ENCODE results near the gene FAM234A.

The FAM234A gene

DNA sequence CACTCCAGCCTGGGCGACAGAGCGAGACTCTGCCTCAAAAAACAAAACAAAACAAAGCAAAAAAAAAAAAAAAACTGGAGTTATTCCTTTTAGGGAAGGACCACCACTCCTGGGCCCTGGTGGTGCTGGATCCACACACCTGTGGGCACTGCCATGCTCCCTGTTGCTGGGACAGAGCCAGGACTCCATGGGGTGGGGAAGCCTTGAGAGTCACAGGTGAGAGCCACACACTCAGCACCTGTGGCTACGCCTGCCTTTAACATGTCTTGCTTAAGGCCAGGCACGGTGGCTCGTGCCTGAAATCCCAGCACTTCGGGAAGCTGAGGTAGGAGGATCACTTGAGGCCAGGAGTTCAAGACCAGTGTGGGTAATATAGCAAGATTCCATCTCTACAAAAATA, 66.6 kb downstream of the FAM234A start:
- no peak for DNase-seq (ENCODE audit: low spot score)

DNA sequence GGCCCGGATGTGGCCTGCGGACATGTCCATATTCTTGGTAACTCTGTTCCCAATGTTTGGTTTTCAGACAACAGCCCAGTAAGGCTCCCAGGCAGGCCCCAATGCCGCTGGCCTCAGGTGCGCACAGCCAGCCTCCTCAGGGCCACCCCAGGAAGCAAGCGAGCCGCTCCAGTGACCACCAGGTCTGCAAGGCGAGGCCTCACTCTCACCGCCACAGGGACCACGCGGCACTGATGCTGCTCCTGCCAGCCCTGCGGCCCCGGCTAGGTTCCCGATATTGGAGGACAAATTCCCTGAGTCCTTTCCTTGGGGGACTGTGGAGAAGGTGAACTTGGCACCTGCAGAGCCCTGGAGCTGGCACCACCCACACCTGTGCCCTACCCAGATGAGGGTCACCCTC, 67.3 kb downstream of the FAM234A start:
- DNase-seq (ENCODE audit: low spot score) = no peak

DNA sequence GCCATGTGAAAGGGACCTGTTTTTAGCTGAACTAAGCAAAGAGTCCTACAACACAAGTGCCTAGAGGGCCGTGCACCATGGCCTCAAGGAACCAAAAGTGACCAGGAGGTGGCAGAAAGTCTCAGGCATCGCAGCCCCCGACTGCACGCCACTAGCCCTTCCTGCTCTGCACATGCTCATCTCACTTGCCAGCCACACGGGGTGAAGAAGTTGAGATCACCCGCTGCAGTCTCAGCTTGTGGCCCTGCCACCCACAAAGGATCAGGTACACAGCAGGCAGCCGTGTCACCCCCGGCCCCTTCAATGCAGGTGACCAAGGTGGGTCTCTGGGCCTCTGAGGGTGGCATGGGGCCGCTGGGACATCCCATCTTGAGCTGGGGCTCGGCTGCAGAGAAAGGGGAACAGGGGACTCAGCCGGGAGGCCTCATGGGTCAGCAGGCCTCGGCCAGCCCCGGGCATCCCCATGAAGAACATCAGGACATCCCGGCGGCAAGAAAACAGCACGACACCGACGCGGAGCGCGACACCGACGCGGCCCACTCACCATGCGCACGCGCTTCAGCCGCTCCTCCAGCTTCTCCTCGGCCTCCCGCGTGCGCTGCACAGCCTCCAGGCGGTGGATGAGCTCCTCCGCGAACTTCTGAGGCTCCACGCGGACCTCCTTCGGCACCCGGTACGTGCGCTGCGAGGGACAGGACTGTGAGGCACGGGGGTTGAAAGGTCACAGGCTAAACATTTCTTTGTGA, 69.3 kb downstream of the FAM234A start:
- no peak for DNase-seq (ENCODE audit: low spot score)

DNA sequence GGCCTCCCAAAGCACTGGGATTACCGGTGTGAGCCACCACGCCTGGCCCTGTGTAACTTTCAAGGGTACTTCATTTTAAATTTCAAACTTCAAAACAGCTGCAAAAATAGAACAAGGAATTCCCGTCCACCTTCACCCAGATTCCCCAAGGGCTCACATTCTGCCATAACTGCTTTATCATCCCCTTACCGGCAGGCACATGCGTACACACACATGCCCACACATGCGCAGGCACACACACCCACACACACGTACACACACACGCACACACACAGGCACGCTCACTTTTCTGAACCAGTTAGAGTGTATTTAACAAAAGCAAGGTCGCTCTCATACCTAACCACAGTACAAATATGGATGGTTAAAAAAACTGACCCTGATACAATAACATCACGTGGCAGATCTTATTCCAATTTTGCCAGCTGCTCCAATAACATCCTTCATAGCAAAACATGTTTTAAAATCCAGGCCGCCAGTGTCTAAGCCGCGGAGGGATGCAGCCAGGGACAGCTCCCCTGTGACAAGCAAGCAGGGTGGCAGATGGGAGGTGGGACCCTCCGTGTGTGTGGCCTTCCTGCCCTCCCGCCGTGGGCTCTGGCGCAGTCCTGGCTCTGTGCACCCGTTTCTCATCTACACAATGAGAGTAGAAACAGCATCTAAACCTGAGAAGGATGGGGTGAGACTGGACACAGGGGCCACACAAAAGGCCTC, 71.5 kb downstream of the FAM234A start:
- no peak for DNase-seq (ENCODE audit: low spot score)

DNA sequence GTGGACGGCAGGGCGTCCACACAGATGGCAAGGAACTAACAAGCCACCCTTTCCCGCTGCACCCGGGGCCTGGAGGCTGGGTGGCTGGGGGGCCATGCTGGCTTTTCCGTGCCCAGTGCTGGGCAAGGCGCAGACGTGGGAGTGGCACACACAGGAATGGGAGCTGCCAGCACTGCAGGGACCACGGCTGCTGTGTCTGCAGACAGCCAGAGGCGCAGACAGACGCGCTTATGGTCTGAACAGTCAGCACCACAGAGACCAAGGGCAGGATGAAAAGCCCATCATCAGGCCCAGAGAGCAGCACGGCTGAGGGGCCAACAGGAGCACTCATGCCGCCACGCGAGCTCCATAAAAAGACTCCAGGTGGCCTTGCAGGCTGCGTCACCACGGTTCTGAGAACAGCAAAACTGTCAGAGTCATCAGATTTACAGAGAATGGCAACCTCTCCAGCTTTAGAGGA, 72.3 kb downstream of the FAM234A start:
- no peak for DNase-seq (ENCODE audit: low spot score)

DNA sequence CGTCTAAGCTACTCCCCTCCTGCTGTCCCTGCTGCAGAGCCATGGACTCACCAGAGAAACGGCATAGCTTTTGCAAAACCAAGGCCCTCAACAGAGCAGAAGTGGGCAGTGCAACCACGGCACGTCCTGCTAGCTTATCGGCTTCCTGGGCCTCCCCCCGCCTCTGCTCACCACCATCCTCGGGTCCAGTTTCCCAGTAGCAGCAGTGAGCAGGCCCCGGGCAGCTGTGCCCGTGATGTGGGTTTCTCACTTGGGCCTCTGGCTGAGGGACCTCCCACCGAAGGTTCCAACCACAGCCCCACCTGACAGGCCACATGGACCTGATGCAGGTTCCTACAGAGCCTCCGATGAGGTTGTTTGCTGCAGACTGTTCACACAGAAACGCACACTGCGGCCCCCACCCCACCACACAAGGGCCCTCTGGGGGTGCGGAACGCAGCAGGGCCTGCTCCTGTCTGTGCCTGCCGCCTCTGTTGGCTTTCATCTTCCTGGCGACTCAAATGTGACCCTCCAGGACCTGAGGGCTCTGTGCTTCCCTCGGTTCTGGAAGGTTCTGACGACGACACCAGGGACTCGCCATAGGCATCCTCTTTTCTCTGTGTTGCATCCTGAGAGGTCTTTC, 73.2 kb downstream of the FAM234A start:
- no peak for DNase-seq (ENCODE audit: low spot score)

DNA sequence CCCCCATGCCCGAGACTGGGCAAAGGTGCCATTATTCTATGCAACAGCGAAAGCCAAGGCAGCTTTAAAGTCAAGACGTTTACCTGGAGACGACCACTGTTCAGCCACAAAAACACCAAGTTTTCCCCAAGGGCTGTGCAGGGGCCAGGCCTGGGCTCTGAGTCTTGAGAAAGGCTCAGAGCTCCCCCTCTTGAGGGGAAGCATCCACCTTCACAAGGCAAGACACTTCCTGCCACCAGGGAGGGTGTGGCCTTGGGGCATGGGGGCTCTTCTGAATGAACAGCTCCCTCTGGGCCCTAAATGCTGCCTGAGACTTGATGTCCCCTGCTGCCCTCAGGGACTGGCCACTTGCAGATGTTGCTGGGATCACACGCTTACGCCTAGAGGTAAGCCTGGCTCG, 74.9 kb downstream of the FAM234A start:
- no peak for DNase-seq (ENCODE audit: low spot score)

DNA sequence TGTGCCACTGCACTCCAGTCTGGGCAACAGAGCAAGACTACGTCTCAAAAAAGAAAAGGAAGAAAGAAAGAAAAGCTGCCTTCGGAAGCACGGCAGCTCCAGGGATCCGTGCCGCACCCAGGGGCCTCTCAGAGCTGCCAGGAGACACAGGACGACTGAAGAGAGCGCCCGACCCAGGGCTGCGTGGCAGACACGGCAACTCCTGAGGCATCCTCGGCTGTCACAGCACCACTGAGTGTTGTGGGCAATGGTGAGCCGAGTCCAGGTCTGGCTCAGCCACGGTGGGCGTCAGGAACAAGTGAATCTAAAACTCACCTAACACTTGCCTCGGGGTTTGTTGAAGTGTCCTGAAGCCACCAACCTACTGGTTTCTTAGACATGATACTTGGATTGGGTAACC, 77.1 kb downstream of the FAM234A start:
- DNase-seq (ENCODE audit: low spot score) = no peak

DNA sequence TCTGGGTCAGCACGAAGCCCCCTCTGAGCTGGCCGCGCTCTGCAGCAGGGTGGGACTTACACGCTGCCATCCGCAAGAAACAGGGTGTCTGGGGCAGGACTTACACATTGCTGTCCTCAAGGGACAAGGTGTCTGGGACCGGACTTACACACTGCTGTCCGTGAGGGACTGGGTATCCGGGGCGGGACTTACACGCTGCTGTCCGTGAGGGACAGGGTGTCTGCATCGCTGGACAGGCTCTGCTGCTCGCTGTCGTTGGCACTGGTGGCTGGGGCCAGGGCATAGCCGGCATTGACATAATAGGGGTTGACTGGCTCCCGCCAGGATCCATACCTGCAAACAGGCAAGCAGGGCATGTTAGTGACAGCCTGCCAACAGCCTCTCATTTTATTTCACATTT, 79.7 kb downstream of the FAM234A start:
- no peak for DNase-seq (ENCODE audit: low spot score)

DNA sequence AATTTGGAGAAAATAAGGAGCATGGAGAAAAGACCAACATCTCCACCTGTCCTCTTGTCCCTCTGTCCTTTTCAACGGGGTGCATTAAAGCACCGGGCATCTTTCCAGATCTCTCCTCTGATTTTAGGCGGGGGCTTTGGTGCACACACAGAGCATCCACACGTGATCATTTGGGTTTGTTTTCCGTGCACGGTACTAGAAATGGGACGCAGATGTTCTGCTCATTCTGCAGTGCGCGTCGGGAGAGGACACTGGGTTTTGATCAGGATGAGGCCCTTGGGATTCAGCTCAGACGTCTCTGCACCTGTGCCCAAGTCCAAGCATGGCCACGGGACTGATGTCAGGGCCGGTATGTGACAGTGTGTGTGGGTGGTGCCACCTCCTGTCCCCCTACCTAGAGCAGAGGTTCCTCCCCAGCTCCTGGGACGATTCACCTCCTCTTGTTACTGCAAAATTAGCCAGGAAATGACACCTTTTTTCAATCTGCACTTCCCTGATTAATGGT, 80.2 kb downstream of the FAM234A start:
- DNase-seq (ENCODE audit: low spot score) = no peak

Data from AG08396 (cell line).